ENCODE data around the gene SMAD1. TPM values are rescaled to one million over a fixed set of nuclear protein-coding genes. Genes with fewer than 3 reads are reported as not detected.

Gene SMAD1
- total RNA-seq, 1 experiment from 2014 or later = 27.9 TPM

DNA sequence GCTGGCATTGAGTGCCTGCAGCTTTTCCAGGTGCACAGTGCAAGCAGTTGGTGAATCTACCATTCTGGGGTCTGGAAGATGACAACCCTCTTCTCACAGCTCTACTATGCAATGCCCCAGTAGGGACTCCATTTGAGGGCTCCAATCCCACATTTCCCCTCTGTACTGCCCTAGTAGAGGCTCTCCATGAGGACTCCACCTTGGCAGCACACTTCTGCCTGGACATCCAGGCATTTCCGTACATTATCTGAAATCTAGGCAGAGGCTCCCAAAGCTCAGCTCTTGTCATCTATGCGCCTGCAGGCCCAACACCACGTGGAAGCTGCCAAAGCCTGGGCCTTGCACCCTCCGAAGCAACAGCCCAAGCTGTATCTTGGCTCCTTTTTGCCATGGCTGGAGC is 8.4 kb upstream of the SMAD1 start:
- Mint-ChIP-seq H3K4me3 (ENCODE audit: unreplicated experiment) (no peak overlapping the region), H3K4me1 (ENCODE audit: insufficient read depth, unreplicated experiment) (no peaks in the 10 kb centered on the region), H3K36me3 (ENCODE audit: insufficient read depth, unreplicated experiment) (no peaks in the 10 kb centered on the region), H3K27me3 (ENCODE audit: insufficient read depth, unreplicated experiment) (no peaks in the 10 kb centered on the region), H3K27ac (ENCODE audit: low read depth, unreplicated experiment) (no peak overlapping the region), H3K9me3 (ENCODE audit: unreplicated experiment) (no peaks in the 10 kb centered on the region)
- intact Hi-C loops (cut with micrococcal nuclease) = no loop called here
- BruUV-seq (replicated peaks) = no TSS peak
- CTCF ChIA-PET = interaction anchor here (0.6 kb wide), 1 partner anchor 137 kb away, joined by 3 read pairs; no protein-coding TSS in a partner anchor
- POLR2A ChIA-PET = no interaction called here
- no peak for DNase-seq (ENCODE audit: unreplicated experiment)
- TF ChIP-seq, protein P1, sequence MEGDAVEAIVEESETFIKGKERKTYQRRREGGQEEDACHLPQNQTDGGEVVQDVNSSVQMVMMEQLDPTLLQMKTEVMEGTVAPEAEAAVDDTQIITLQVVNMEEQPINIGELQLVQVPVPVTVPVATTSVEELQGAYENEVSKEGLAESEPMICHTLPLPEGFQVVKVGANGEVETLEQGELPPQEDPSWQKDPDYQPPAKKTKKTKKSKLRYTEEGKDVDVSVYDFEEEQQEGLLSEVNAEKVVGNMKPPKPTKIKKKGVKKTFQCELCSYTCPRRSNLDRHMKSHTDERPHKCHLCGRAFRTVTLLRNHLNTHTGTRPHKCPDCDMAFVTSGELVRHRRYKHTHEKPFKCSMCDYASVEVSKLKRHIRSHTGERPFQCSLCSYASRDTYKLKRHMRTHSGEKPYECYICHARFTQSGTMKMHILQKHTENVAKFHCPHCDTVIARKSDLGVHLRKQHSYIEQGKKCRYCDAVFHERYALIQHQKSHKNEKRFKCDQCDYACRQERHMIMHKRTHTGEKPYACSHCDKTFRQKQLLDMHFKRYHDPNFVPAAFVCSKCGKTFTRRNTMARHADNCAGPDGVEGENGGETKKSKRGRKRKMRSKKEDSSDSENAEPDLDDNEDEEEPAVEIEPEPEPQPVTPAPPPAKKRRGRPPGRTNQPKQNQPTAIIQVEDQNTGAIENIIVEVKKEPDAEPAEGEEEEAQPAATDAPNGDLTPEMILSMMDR (IDR thresholded peaks at IDR 0.05; ENCODE audit: unreplicated experiment) = no peak

DNA sequence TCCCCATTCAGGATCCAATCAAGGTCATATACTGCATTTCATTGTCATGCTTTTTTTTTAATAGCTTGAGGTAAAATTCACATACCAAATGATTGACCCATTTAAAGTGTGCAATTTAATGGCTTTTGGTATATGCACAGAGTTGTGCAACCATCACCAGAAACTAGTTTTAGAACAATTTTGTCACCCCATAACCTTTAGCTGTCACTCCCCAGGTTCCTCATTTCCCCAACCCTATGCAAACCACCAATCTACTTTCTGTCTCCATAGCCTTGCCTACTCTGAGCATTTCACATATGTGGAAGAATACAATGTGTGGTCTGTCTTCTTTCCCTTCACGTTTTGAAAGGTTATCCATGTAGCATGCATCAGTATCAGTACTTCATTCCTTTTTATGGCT is 1.4 kb upstream of the SMAD1 start:
- peaks cover 12% of the 10 kb centered on the region for H3K4me1 Mint-ChIP-seq (ENCODE audit: insufficient read depth, unreplicated experiment)
- H3K9me3 Mint-ChIP-seq (ENCODE audit: unreplicated experiment) = no peaks in the 10 kb centered on the region
- ChIA-PET CTCF (interaction anchor here (0.6 to 0.9 kb wide), 5 partner anchors 95 to 863 kb away, joined by 3 to 4 read pairs (median 3); no protein-coding TSS in a partner anchor), POLR2A (interaction anchor here (0.6 to 1.0 kb wide), 7 partner anchors 16 to 252 kb away, joined by 3 to 6 read pairs (median 3); no protein-coding TSS in a partner anchor)
- no peaks in the 10 kb centered on the region for H3K36me3 Mint-ChIP-seq (ENCODE audit: insufficient read depth, unreplicated experiment)
- no peak overlapping the region for H3K27ac Mint-ChIP-seq (ENCODE audit: low read depth, unreplicated experiment)
- TF ChIP-seq, protein P1 (IDR thresholded peaks at IDR 0.05; ENCODE audit: unreplicated experiment) = no peak
- intact Hi-C loops (cut with micrococcal nuclease) = loop anchor here (2.0 kb wide), 1 partner anchor 131 kb away; no protein-coding TSS in a partner anchor
- peak; percentile 1 for DNase-seq (ENCODE audit: unreplicated experiment)
- no peak overlapping the region for H3K4me3 Mint-ChIP-seq (ENCODE audit: unreplicated experiment)
- no TSS peak for BruUV-seq (replicated peaks)
- no peaks in the 10 kb centered on the region for H3K27me3 Mint-ChIP-seq (ENCODE audit: insufficient read depth, unreplicated experiment)

DNA sequence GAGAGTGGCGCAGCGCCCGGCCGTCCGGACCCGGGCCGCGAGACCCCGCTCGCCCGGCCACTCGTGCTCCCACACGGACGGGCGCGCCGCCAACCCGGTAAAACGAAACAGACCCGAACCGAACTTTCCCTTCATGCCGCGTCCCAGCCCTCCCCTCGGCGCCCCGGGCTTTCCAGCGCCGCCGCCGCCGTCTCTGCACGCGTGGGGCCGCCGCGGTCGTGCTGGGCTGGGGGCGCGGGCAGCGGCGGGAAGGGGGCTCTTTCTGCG is 222 bp downstream of the SMAD1 start:
- no peaks in the 10 kb centered on the region for H3K27me3 Mint-ChIP-seq (ENCODE audit: insufficient read depth, unreplicated experiment)
- no peaks in the 10 kb centered on the region for H3K9me3 Mint-ChIP-seq (ENCODE audit: unreplicated experiment)
- ChIA-PET CTCF (interaction anchor here (0.6 to 0.8 kb wide), 4 partner anchors 17 to 283 kb away, joined by 3 to 4 read pairs (median 4); no protein-coding TSS in a partner anchor), POLR2A (interaction anchor here (0.6 to 4.6 kb wide), 20 partner anchors 11 to 1549 kb away, joined by 3 to 49 read pairs (median 3); partner anchors contain the start of gene MMAA)
- H3K27ac Mint-ChIP-seq (ENCODE audit: low read depth, unreplicated experiment) = no peak overlapping the region
- TF ChIP-seq, protein P1 (IDR thresholded peaks at IDR 0.05; ENCODE audit: unreplicated experiment) = no peak
- DNase-seq (ENCODE audit: unreplicated experiment) = no peak
- no peak overlapping the region for H3K4me3 Mint-ChIP-seq (ENCODE audit: unreplicated experiment)
- intact Hi-C loops (cut with micrococcal nuclease) = loop anchor here (1.0 to 2.0 kb wide), 3 partner anchors 75 to 248 kb away; no protein-coding TSS in a partner anchor
- H3K36me3 Mint-ChIP-seq (ENCODE audit: insufficient read depth, unreplicated experiment) = no peaks in the 10 kb centered on the region
- peaks cover 12% of the 10 kb centered on the region for H3K4me1 Mint-ChIP-seq (ENCODE audit: insufficient read depth, unreplicated experiment)
- BruUV-seq (replicated peaks) = no TSS peak

DNA sequence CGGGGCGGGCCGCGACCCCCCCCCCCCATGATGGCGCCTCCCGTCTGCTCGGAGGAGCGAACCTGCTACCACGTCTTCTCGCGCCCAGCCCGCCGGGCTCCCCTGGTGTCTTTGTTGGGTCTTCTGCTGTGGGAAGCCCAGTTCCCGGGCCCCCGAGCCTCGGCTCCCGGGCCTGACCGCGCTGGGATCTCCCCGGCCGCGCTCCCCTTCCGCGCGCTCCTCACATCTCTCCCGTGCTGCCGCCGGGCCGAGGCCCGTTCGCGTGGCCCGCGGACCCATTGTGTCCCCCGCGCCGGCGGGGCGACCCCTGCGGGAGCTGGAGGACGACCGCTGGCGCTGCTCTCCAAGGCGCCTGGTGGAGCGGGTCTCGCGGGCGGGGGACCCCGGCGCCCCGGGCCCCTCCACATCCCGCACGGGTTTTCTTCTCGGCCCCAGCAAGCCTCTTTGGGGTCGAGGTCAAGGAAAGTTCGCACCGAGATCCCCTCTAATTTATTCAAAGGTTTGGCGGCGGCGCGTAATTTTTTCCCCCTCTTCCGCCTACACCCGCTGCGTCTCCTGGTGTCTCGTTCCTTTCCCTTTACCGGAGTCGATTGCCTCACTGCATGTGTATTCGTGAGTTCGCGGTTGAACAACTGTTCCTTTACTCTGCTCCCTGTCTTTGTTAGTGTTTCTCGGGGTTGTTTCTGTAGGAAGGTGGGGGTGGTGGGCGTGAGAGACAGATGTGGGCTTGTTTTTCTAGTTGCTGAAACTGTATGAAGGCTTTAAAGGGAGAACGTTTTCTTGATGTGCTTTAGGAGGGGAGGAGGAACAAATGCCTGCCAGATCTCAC is 770 bp downstream of the SMAD1 start:
- no peak overlapping the region for H3K27ac Mint-ChIP-seq (ENCODE audit: low read depth, unreplicated experiment)

More for the DNA sequence above, 770 bp downstream of the SMAD1 start:
- TF ChIP-seq, protein P1 (IDR thresholded peaks at IDR 0.05; ENCODE audit: unreplicated experiment) = no peak
- Mint-ChIP-seq H3K4me1 (ENCODE audit: insufficient read depth, unreplicated experiment) (peaks cover 12% of the 10 kb centered on the region), H3K4me3 (ENCODE audit: unreplicated experiment) (no peak overlapping the region), H3K9me3 (ENCODE audit: unreplicated experiment) (no peaks in the 10 kb centered on the region), H3K36me3 (ENCODE audit: insufficient read depth, unreplicated experiment) (no peaks in the 10 kb centered on the region), H3K27me3 (ENCODE audit: insufficient read depth, unreplicated experiment) (no peaks in the 10 kb centered on the region)
- ChIA-PET POLR2A (interaction anchor here (0.6 to 4.6 kb wide), 17 partner anchors 11 to 1549 kb away, joined by 3 to 49 read pairs (median 5); partner anchors contain the start of genes MMAA and OTUD4), CTCF (interaction anchor here (0.6 to 1.8 kb wide), 5 partner anchors 18 to 283 kb away, joined by 3 to 5 read pairs (median 4); no protein-coding TSS in a partner anchor)
- TSS peak; percentile 37 for BruUV-seq (replicated peaks)
- peak; percentile 81 for DNase-seq (ENCODE audit: unreplicated experiment)
- intact Hi-C loops (cut with micrococcal nuclease) = loop anchor here (1.0 kb wide), 2 partner anchors 75 to 248 kb away; no protein-coding TSS in a partner anchor
